Smooth muscle cell (in vitro differentiated cells): ENCODE measurements around the gene KCTD15. TPM values are rescaled to one million over a fixed set of nuclear protein-coding genes. Genes with fewer than 3 reads are reported as not detected.

Experiments used
- DNase-seq: peaks from one replicate; lab custom pipeline; 2025; ENCODE audit not compliant: unreplicated experiment; lab: John Stamatoyannopoulos, UW
- H2AFZ ChIP-seq: fragments of 200-600 bp; sonication (generic); 2 replicates; pipeline ENCODE4 v1.6.0; 2016; ENCODE audit warnings: antibody characterized with exemption, low read depth, mild to moderate bottlenecking
- H3F3A ChIP-seq: fragments of 200-600 bp; sonication (generic); 2 replicates; pipeline ENCODE4 v1.6.0; 2017; ENCODE audit warnings: antibody characterized with exemption, low read depth
- H3K27ac ChIP-seq: fragments of 200-600 bp; sonication (generic); 2 replicates; pipeline ENCODE4 v1.5.1; 2016; ENCODE audit warnings: low read depth, mild to moderate bottlenecking
- H3K27me3 ChIP-seq: fragments of 200-600 bp; sonication (generic); 2 replicates; pipeline ENCODE4 v1.6.1; 2016; ENCODE audit warnings: low read depth, mild to moderate bottlenecking
- H3K36me3 ChIP-seq: fragments of 200-600 bp; sonication (generic); 2 replicates; pipeline ENCODE4 v1.5.1; 2016; ENCODE audit warnings: low read depth
- H3K4me1 ChIP-seq: fragments of 200-600 bp; sonication (generic); 2 replicates; pipeline ENCODE4 v1.5.1; 2016; ENCODE audit warnings: low read depth
- H3K4me2 ChIP-seq: fragments of 200-600 bp; sonication (generic); 2 replicates; pipeline ENCODE4 v1.6.0; 2016; ENCODE audit warnings: mild to moderate bottlenecking
- H3K4me3 ChIP-seq: fragments of 200-600 bp; sonication (generic); 2 replicates; pipeline ENCODE4 v1.5.1; 2016; ENCODE audit warnings: mild to moderate bottlenecking
- H3K79me2 ChIP-seq: fragments of 200-600 bp; sonication (generic); 2 replicates; pipeline ENCODE4 v1.6.0; 2016; ENCODE audit warnings: low read depth, mild to moderate bottlenecking
- H3K9ac ChIP-seq: fragments of 200-600 bp; sonication (generic); 2 replicates; pipeline ENCODE4 v1.6.0; 2016; ENCODE audit warnings: low read depth
- H3K9me3 ChIP-seq: fragments of 200-600 bp; sonication (generic); replicated peaks from 2 replicates; pipeline ENCODE4 v1.5.1; 2016; ENCODE audit warnings: low read depth
- H4K20me1 ChIP-seq: fragments of 200-600 bp; sonication (generic); 2 replicates; pipeline ENCODE4 v1.6.0; 2016; ENCODE audit warnings: low read depth
- CTCF ChIP-seq: fragments of 200-600 bp; sonication (generic); IDR thresholded peaks from 2 replicates; pipeline ENCODE4 v1.5.1; 2017; ENCODE audit warnings: borderline replicate concordance, mild to moderate bottlenecking, antibody characterized with exemption; ENCODE audit not compliant: insufficient read depth, poor library complexity, severe bottlenecking
- WGBS: methylation state at CpG from one replicate; pipeline ENCODE4 v1.1.7; 2016; ENCODE audit warnings: low lambda C conversion rate; 5-methylcytosine and 5-hydroxymethylcytosine counted together
- polyA plus RNA-seq: library from polyadenylated mRNA; unstranded; fragments of >200 nt; fragmentation: Nextera tagmentation; extraction: Ambion mirVana; gene quantifications from 2 replicates; pipeline ENCODE4 v1.2.1, GENCODE V29; 2016
- total RNA-seq: library from RNA; depleted of rRNA; stranded (reverse); fragments of >200 nt; gene quantifications from 2 replicates; pipeline ENCODE4 v1.2.3, GENCODE V29; 2014

The KCTD15 gene
- total and polyA plus RNA-seq, 2 experiments from 2014 or later: 9.6 to 54.3 TPM

GRCh38 chr19:33832633-33833032 lies 36.0 kb downstream of the KCTD15 start:
- no peak for TF ChIP-seq CTCF
- Histone ChIP-seq H3K4me2 (no peak overlapping the region), H3F3A (no peaks in the 10 kb centered on the region), H3K9ac (no peak overlapping the region), H3K27ac (no peak overlapping the region), H2AFZ (no peak overlapping the region), H4K20me1 (no peaks in the 10 kb centered on the region), H3K27me3 (no peaks in the 10 kb centered on the region), H3K79me2 (no peaks in the 10 kb centered on the region), H3K4me3 (no peak overlapping the region), H3K36me3 (no peaks in the 10 kb centered on the region), H3K9me3 (no peaks in the 10 kb centered on the region), H3K4me1 (no peaks in the 10 kb centered on the region)
- WGBS: 89% methylated on average over 7 of the region's 7 CpGs
- no peak for DNase-seq

- WGBS: 93% methylated on average over 4 of the region's 4 CpGs
- Histone ChIP-seq H3K36me3 (no peaks in the 10 kb centered on the region), H3K4me3 (no peak overlapping the region), H3K27me3 (peaks cover 2% of the 10 kb centered on the region), H3F3A (no peaks in the 10 kb centered on the region), H2AFZ (no peak overlapping the region), H3K4me1 (no peaks in the 10 kb centered on the region), H3K9me3 (no peaks in the 10 kb centered on the region), H3K4me2 (no peak overlapping the region), H3K79me2 (no peaks in the 10 kb centered on the region), H4K20me1 (no peaks in the 10 kb centered on the region), H3K9ac (no peak overlapping the region), H3K27ac (no peak overlapping the region)
- no peak for DNase-seq
- TF ChIP-seq CTCF: no peak
Observed at GRCh38 chr19:33840382-33840781, 43.7 kb downstream of the KCTD15 start.

- Histone ChIP-seq H4K20me1 (no peaks in the 10 kb centered on the region), H3K4me3 (no peak overlapping the region), H3K9ac (no peak overlapping the region), H2AFZ (no peak overlapping the region), H3K36me3 (no peaks in the 10 kb centered on the region), H3K79me2 (no peaks in the 10 kb centered on the region), H3K27ac (no peak overlapping the region), H3K4me2 (no peak overlapping the region), H3K4me1 (no peaks in the 10 kb centered on the region), H3F3A (no peaks in the 10 kb centered on the region), H3K27me3 (peaks cover 2% of the 10 kb centered on the region), H3K9me3 (no peaks in the 10 kb centered on the region)
- no peak for DNase-seq
- TF ChIP-seq CTCF: no peak
- 82% methylated on average over 4 of the region's 4 CpGs for WGBS
Observed at GRCh38 chr19:33840783-33841182, 44.1 kb downstream of the KCTD15 start.

- no peaks in the 10 kb centered on the region for H3K79me2 ChIP-seq
- no peak for TF ChIP-seq CTCF
- WGBS: 83% methylated on average over 5 of the region's 5 CpGs
- H3K4me2 ChIP-seq: no peak overlapping the region
- H3K4me3 ChIP-seq: no peak overlapping the region
- no peaks in the 10 kb centered on the region for H3F3A ChIP-seq
- H3K27me3 ChIP-seq: peaks cover 2% of the 10 kb centered on the region
- H3K36me3 ChIP-seq: no peaks in the 10 kb centered on the region
- H3K9me3 ChIP-seq: no peaks in the 10 kb centered on the region
- H3K4me1 ChIP-seq: no peaks in the 10 kb centered on the region
- DNase-seq: no peak
- H3K9ac ChIP-seq: no peak overlapping the region
- H3K27ac ChIP-seq: no peak overlapping the region
- H2AFZ ChIP-seq: no peak overlapping the region
- H4K20me1 ChIP-seq: no peaks in the 10 kb centered on the region
Observed at GRCh38 chr19:33841685-33842084, 45.0 kb downstream of the KCTD15 start.
